HepG2 (cell line): ENCODE measurements around the gene ASMT. TPM values are rescaled to one million over a fixed set of nuclear protein-coding genes. Genes with fewer than 3 reads are reported as not detected.

ENCODE experiments used
- ATAC-seq: fragments of 200-7000 bp; cut with Tn5 transposase; 3 replicates; pipeline ENCODE4 v1.9.1; 2020; ENCODE audit warnings: mild to moderate bottlenecking, moderate library complexity
- BruUV-seq: library from RNA; stranded (reverse); fragments of 400-500 nt; replicated peaks from 2 replicates; lab custom pipeline; 2021; lab: Mats Ljungman, UMichigan
- CTCF ChIA-PET: fragments of 300-600 bp; formaldehyde crosslinking; extraction: SDS; loops from one replicate; lab custom pipeline; 2021; ENCODE audit warnings: low total read pairs, inconsistent platforms, low intra/inter-chr PET ratio; lab: Yijun Ruan, JAX
- POLR2A ChIA-PET: fragments of 350-600 bp; sonication (Branson Sonifier 250); formaldehyde crosslinking; loops from one replicate; lab custom pipeline; 2020; ENCODE audit warnings: antibody characterized with exemption, inconsistent platforms; lab: Yijun Ruan, JAX
- DNase-seq: peaks from one replicate; pipeline ENCODE4 v3.0.0-alpha.2; 2015; ENCODE audit warnings: low spot score
- FAIRE-seq: peaks from 3 replicates; lab custom pipeline; 2011; peaks lifted over from hg19 to GRCh38; lab: Jason Lieb, UNC
- H2AFZ ChIP-seq: one replicate; pipeline ENCODE4 v1.6.1; 2011; ENCODE audit warnings: low read length, inconsistent platforms
- H3K27ac ChIP-seq: fragments of 300-600 bp; 3 replicates; pipeline ENCODE4 v1.8.0; 2011; ENCODE audit warnings: mixed run types, mild to moderate bottlenecking, mixed read lengths, low read length, inconsistent platforms; ENCODE audit not compliant: insufficient read depth; ENCODE audit errors: extremely low read length
- H3K27me3 ChIP-seq, 2 experiments: fragments of 200-600 bp in 1 of 2; 2 replicates in 1 of 2; 3 replicates in 1 of 2; pipeline versions ENCODE4 v1.6.0 to v1.8.0; 2011; ENCODE audit warnings: low read length in 2 of 2, mild to moderate bottlenecking in 2 of 2, moderate library complexity in 2 of 2, inconsistent platforms in 1 of 2; ENCODE audit not compliant: insufficient read depth in 2 of 2, control insufficient read depth in 1 of 2
- H3K36me3 ChIP-seq, 2 experiments: fragments of 200-600 bp in 1 of 2; replicated peaks in 1 of 2; 2 replicates in 1 of 2; 3 replicates in 1 of 2; pipeline versions ENCODE4 v1.5.1 to v1.8.0; 2011; ENCODE audit warnings: low read length in 2 of 2, inconsistent platforms in 1 of 2; ENCODE audit not compliant: insufficient read depth in 2 of 2, control insufficient read depth in 1 of 2
- H3K4me1 ChIP-seq: 2 replicates; pipeline ENCODE4 v1.5.1; 2012; ENCODE audit warnings: low read length, inconsistent platforms; ENCODE audit not compliant: insufficient read depth
- H3K4me2 ChIP-seq: 2 replicates; pipeline ENCODE4 v1.6.0; 2011; ENCODE audit warnings: low read depth, low read length, inconsistent platforms
- H3K4me3 ChIP-seq, 3 experiments: fragments of 200-600 bp in 1 of 3; sonication (generic), shearing (Covaris generic) in 1 of 3; replicated peaks in 1 of 3; 2 replicates each; pipeline ENCODE4 v1.5.1; 2011 to 2016; ENCODE audit warnings: low read length in 3 of 3, inconsistent platforms in 2 of 3, low read depth in 2 of 3, mild to moderate bottlenecking in 2 of 3, control low read depth in 1 of 3, mixed read lengths in 1 of 3; ENCODE audit not compliant: insufficient read depth in 1 of 3
- H3K79me2 ChIP-seq: one replicate; pipeline ENCODE4 v1.6.1; 2011; ENCODE audit warnings: low read length, inconsistent platforms; ENCODE audit not compliant: insufficient read depth
- H3K9ac ChIP-seq: 2 replicates; pipeline ENCODE4 v1.6.0; 2011; ENCODE audit warnings: mild to moderate bottlenecking, low read depth, low read length, inconsistent platforms; ENCODE audit not compliant: insufficient read depth
- H3K9me3 ChIP-seq: 2 replicates; pipeline ENCODE4 v1.5.1; 2012; ENCODE audit warnings: mild to moderate bottlenecking, low read length
- H4K20me1 ChIP-seq: 2 replicates; pipeline ENCODE4 v1.6.0; 2011; ENCODE audit warnings: inconsistent platforms, mild to moderate bottlenecking, low read length, moderate library complexity; ENCODE audit not compliant: insufficient read depth
- CTCF ChIP-seq: sonication (generic); formaldehyde crosslinking; IDR thresholded peaks from 2 replicates; pipeline ENCODE4 v1.5.0; 2020; ENCODE audit warnings: mild to moderate bottlenecking, missing genetic modification reagents, moderate library complexity
- DNMT1 ChIP-seq: sonication (generic); formaldehyde crosslinking; IDR thresholded peaks from 2 replicates; pipeline ENCODE4 v1.5.1; 2020; ENCODE audit warnings: mild to moderate bottlenecking, missing genetic modification reagents
- JUNB ChIP-seq: sonication (generic); formaldehyde crosslinking; IDR thresholded peaks from 2 replicates; pipeline ENCODE4 v1.8.0; 2022; ENCODE audit warnings: missing genetic modification reagents, mild to moderate bottlenecking, borderline replicate concordance
- ZNF331 ChIP-seq: sonication (generic); formaldehyde crosslinking; IDR thresholded peaks from 2 replicates; pipeline ENCODE4 v1.4.0; 2020; ENCODE audit warnings: missing genetic modification reagents
- WGBS: methylation state at CpG from one replicate; pipeline ENCODE4 v1.1.6; 2017; ENCODE audit warnings: low lambda C conversion rate; 5-methylcytosine and 5-hydroxymethylcytosine counted together
- in situ Hi-C: cut with HindIII; loops from 2 replicates; pipeline ENCODE4 v1.10.0; 2017; ENCODE audit warnings: low pct_unique_long_range_greater_than_20kb; ENCODE audit not compliant: extremely low pct_ligation_motif_present
- intact Hi-C: fragments of 100-400 bp; cut with micrococcal nuclease; formaldehyde crosslinking; loops from one replicate; pipeline ENCODE4 v1.10.0; 2022; ENCODE audit not compliant: unreplicated experiment
- polyA plus RNA-seq, 8 experiments: library from polyadenylated mRNA; depleted of rRNA in 3 of 8; stranded (reverse) in 7 of 8; unstranded in 1 of 8; fragments of >200 nt; fragmentation: Illumina TruSeq in 4 of 8; extraction: Trizol in 4 of 8; gene quantifications; 2 replicates each; pipeline versions ENCODE4 v1.2.1 to v1.2.3, GENCODE V29; 2011 to 2016; ENCODE audit warnings: low read depth in 4 of 8, missing spikeins in 1 of 8, mixed read lengths in 1 of 8; ENCODE audit not compliant: insufficient read depth in 1 of 8
- total RNA-seq, 5 experiments: library from RNA; depleted of rRNA; stranded (reverse); fragments of >200 nt; fragmentation: Illumina TruSeq; extraction: Trizol; gene quantifications; 2 replicates each; pipeline ENCODE4 v1.2.3, GENCODE V29; 2016; ENCODE audit warnings: low read depth in 1 of 5
- TF ChIP-seq, protein P1 (sequence below): fragments of 450-650 bp; IDR thresholded peaks from 2 replicates; pipeline ENCODE4 v1.6.1; 2016

Gene ASMT
- total and polyA plus RNA-seq, 2 of the 13 experiments (the other 11 are each of a cell fraction or from before 2014, with no cell fraction given) = 0.04 TPM; not detected in 1

DNA sequence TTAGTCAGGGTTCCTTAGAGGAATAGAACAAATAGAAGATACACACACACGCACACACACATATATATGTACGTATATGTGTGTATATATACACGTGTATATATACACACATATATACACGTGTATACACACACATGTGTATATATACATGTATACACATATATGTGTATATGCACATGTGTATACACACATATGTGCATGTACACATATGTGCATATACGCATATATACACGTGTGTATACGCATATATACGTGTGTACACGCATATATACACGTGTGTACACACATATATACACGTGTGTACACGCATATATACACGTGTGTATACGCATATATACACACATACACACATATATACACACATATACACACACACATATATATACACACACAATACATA lies 41.5 kb downstream of the ASMT start:
- no TSS peak for BruUV-seq
- FAIRE-seq = no peak
- H2AFZ ChIP-seq = no peak overlapping the region
- intact Hi-C loops (no loop called here), in situ Hi-C loops (no loop called here)
- no peaks in the 10 kb centered on the region for H3K36me3 ChIP-seq
- ATAC-seq = no peak
- no peak for DNase-seq
- no peak overlapping the region for H3K4me2 ChIP-seq
- no peak overlapping the region for H3K4me3 ChIP-seq
- ChIA-PET POLR2A (no interaction called here), CTCF (no interaction called here)
- no peak overlapping the region for H3K9ac ChIP-seq
- H3K9me3 ChIP-seq = no peaks in the 10 kb centered on the region
- no peak overlapping the region for H3K27ac ChIP-seq
- H3K27me3 ChIP-seq = no peaks in the 10 kb centered on the region
- H4K20me1 ChIP-seq = no peaks in the 10 kb centered on the region
- H3K4me1 ChIP-seq = no peaks in the 10 kb centered on the region
- H3K79me2 ChIP-seq = no peaks in the 10 kb centered on the region
- 34% methylated on average over 12 of the region's 14 CpGs for WGBS
- no peak for TF ChIP-seq JUNB (CRISPR knock-in tag)
- TF ChIP-seq, protein P1, sequence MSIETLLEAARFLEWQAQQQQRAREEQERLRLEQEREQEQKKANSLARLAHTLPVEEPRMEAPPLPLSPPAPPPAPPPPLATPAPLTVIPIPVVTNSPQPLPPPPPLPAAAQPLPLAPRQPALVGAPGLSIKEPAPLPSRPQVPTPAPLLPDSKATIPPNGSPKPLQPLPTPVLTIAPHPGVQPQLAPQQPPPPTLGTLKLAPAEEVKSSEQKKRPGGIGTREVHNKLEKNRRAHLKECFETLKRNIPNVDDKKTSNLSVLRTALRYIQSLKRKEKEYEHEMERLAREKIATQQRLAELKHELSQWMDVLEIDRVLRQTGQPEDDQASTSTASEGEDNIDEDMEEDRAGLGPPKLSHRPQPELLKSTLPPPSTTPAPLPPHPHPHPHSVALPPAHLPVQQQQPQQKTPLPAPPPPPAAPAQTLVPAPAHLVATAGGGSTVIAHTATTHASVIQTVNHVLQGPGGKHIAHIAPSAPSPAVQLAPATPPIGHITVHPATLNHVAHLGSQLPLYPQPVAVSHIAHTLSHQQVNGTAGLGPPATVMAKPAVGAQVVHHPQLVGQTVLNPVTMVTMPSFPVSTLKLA = peak; percentile 91

GRCh38 chrX:1657367-1658070 lies 42.7 kb downstream of the ASMT start:
- CTCF ChIA-PET = no interaction called here
- H3K4me1 ChIP-seq = no peaks in the 10 kb centered on the region
- 2% methylated on average over 12 of the region's 13 CpGs for WGBS
- POLR2A ChIA-PET = no interaction called here
- H4K20me1 ChIP-seq = no peaks in the 10 kb centered on the region
- no peaks in the 10 kb centered on the region for H3K79me2 ChIP-seq
- FAIRE-seq = no peak
- H3K27me3 ChIP-seq = no peaks in the 10 kb centered on the region
- no peaks in the 10 kb centered on the region for H3K9me3 ChIP-seq
- H3K4me2 ChIP-seq = peak overlapping the region; percentile 34
- TF ChIP-seq CTCF (CRISPR knock-in tag) = peak; percentile 17; the same call in 1 of the 2 replicates
- no peak for TF ChIP-seq ZNF331
- TF ChIP-seq DNMT1 = no peak
- BruUV-seq = no TSS peak
- no peak overlapping the region for H3K4me3 ChIP-seq
- H2AFZ ChIP-seq = no peak overlapping the region
- ATAC-seq = peak; percentile 57
- no peak overlapping the region for H3K27ac ChIP-seq
- H3K9ac ChIP-seq = no peak overlapping the region
- no peak for DNase-seq
- no peaks in the 10 kb centered on the region for H3K36me3 ChIP-seq
- intact Hi-C loops = no loop called here
- in situ Hi-C loops = no loop called here
